K562 (cell line): ENCODE data around the gene ENC1. TPM values are rescaled to one million over a fixed set of nuclear protein-coding genes. Genes with fewer than 3 reads are reported as not detected.
A peak's percentile ranks its signal among the peaks of the same experiment; 100 is the strongest.

Experiments
- ARID1B ChIP-seq: fragments of 450-650 bp; IDR thresholded peaks from 2 replicates; pipeline ENCODE4 v1.6.1; 2016; ENCODE audit warnings: antibody characterized with exemption, mild to moderate bottlenecking, inconsistent platforms
- CBFA2T2 ChIP-seq: fragments of 450-650 bp; conservative IDR thresholded peaks from 2 replicates; pipeline ENCODE4 v1.6.1; 2017; ENCODE audit warnings: mild to moderate bottlenecking
- CCNT2 ChIP-seq: IDR thresholded peaks from 2 replicates; pipeline ENCODE4 v1.6.1; 2011; ENCODE audit warnings: borderline replicate concordance, low read depth, mild to moderate bottlenecking, moderate library complexity, mixed read lengths, low read length; ENCODE audit not compliant: insufficient read length; ENCODE audit errors: extremely low read depth
- CHD1 ChIP-seq: fragments of 200-600 bp; sonication (generic); IDR thresholded peaks from one replicate; pipeline ENCODE4 v1.6.1; 2012; ENCODE audit warnings: mild to moderate bottlenecking, moderate library complexity, low read length, inconsistent platforms
- CHD2 ChIP-seq: IDR thresholded peaks from 2 replicates; pipeline ENCODE4 v1.6.1; 2011; ENCODE audit warnings: low read depth, low read length
- COPS2 ChIP-seq: fragments of 450-650 bp; conservative IDR thresholded peaks from 2 replicates; pipeline ENCODE4 v1.6.1; 2016; ENCODE audit warnings: mild to moderate bottlenecking, moderate library complexity
- CREB1 ChIP-seq, 2 experiments: sonication (generic) in 1 of 2; formaldehyde crosslinking in 1 of 2; IDR thresholded peaks; 2 replicates each; pipeline versions ENCODE4 v1.6.1 to v1.8.0; 2012 to 2022; ENCODE audit warnings: inconsistent platforms in 1 of 2, mild to moderate bottlenecking in 1 of 2, missing genetic modification reagents in 1 of 2, moderate library complexity in 1 of 2
- HCFC1 ChIP-seq: IDR thresholded peaks from 2 replicates; pipeline ENCODE4 v1.6.1; 2012; ENCODE audit warnings: low read depth, low read length, improper control_type of control experiment
- KAT7 ChIP-seq: sonication (generic); formaldehyde crosslinking; IDR thresholded peaks from 2 replicates; pipeline ENCODE4 v1.8.0; 2022; ENCODE audit warnings: missing genetic modification reagents, mild to moderate bottlenecking, borderline replicate concordance
- MAFG ChIP-seq: fragments of 450-650 bp; conservative IDR thresholded peaks from 2 replicates; pipeline ENCODE4 v1.6.1; 2016; ENCODE audit warnings: missing genetic modification characterization, missing compliant biosample characterization
- MEIS2 ChIP-seq: fragments of 450-650 bp; IDR thresholded peaks from 2 replicates; pipeline ENCODE4 v1.6.1; 2014; ENCODE audit warnings: mild to moderate bottlenecking; ENCODE audit not compliant: partially characterized antibody
- NCOA4 ChIP-seq: fragments of 450-650 bp; IDR thresholded peaks from 2 replicates; pipeline ENCODE4 v1.6.1; 2018; ENCODE audit warnings: mild to moderate bottlenecking; ENCODE audit not compliant: partially characterized antibody
- NFE2L1 ChIP-seq: fragments of 450-650 bp; IDR thresholded peaks from 2 replicates; pipeline ENCODE4 v1.6.1; 2016; ENCODE audit warnings: missing genetic modification characterization, low read depth, mild to moderate bottlenecking, missing compliant biosample characterization, moderate library complexity, borderline replicate concordance
- NR1H2 ChIP-seq: sonication (generic); formaldehyde crosslinking; IDR thresholded peaks from 2 replicates; pipeline ENCODE4 v1.4.0; 2020; ENCODE audit warnings: mild to moderate bottlenecking, missing genetic modification reagents
- RBFOX2 ChIP-seq: fragments of 200-400 bp; formaldehyde crosslinking; IDR thresholded peaks from 2 replicates; pipeline ENCODE4 v1.6.1; 2017; ENCODE audit warnings: low read depth, mild to moderate bottlenecking, low read length, moderate library complexity
- RFX1 ChIP-seq: fragments of 450-650 bp; IDR thresholded peaks from 2 replicates; pipeline ENCODE4 v1.6.1; 2016; ENCODE audit warnings: mild to moderate bottlenecking, moderate library complexity
- SIN3A ChIP-seq, 2 experiments: fragments of 150-350 bp in 1 of 2; IDR thresholded peaks; 2 replicates each; pipeline ENCODE4 v1.6.1; 2011 to 2016; ENCODE audit warnings: borderline replicate concordance in 2 of 2, low read depth in 2 of 2, low read length in 2 of 2, mild to moderate bottlenecking in 2 of 2, moderate library complexity in 2 of 2; ENCODE audit not compliant: control insufficient read depth in 1 of 2
- SMARCE1 ChIP-seq: fragments of 450-650 bp; IDR thresholded peaks from 2 replicates; pipeline ENCODE4 v1.7.1; 2016; ENCODE audit warnings: mild to moderate bottlenecking
- TAL1 ChIP-seq: fragments of 450-650 bp; IDR thresholded peaks from 2 replicates; pipeline ENCODE4 v1.6.1; 2016; ENCODE audit warnings: mild to moderate bottlenecking
- TEAD4 ChIP-seq, 2 experiments: sonication (generic) in 1 of 2; formaldehyde crosslinking in 1 of 2; IDR thresholded peaks; 2 replicates each; pipeline versions ENCODE4 v1.6.1 to v1.8.0; 2012 to 2022; ENCODE audit warnings: borderline replicate concordance in 1 of 2, inconsistent platforms in 1 of 2, low read length in 1 of 2, mild to moderate bottlenecking in 1 of 2, missing genetic modification reagents in 1 of 2
- ZC3H4 ChIP-seq: sonication (generic); formaldehyde crosslinking; IDR thresholded peaks from 2 replicates; pipeline ENCODE4 v1.9.0; 2021; ENCODE audit warnings: missing genetic modification reagents, borderline replicate concordance
- ZNF12 ChIP-seq: sonication (generic); formaldehyde crosslinking; IDR thresholded peaks from 2 replicates; pipeline ENCODE4 v1.4.0; 2020; ENCODE audit warnings: mild to moderate bottlenecking, missing genetic modification reagents
- ZNF316 ChIP-seq: fragments of 450-650 bp; IDR thresholded peaks from 2 replicates; pipeline ENCODE4 v1.6.1; 2016
- polyA plus RNA-seq, 8 experiments: library from polyadenylated mRNA; depleted of rRNA in 4 of 8; stranded (reverse) in 5 of 8; unstranded in 3 of 8; fragments of >200 nt; fragmentation: Nextera tagmentation in 2 of 8; fragmentation: Illumina TruSeq in 1 of 8; extraction: Ambion mirVana in 2 of 8; extraction: Trizol in 1 of 8; gene quantifications; 2 replicates each; pipeline versions ENCODE4 v1.2.1 to v1.2.3, GENCODE V29; 2011 to 2014; ENCODE audit warnings: inconsistent platforms in 1 of 8, missing spikeins in 1 of 8
- total RNA-seq, 7 experiments: library from RNA; depleted of rRNA in 6 of 7; stranded (reverse); fragments of >200 nt in 6 of 7; fragmentation: Illumina TruSeq in 2 of 7; extraction: Trizol in 2 of 7; gene quantifications; 2 replicates each; pipeline versions ENCODE4 v1.2.1 to v1.2.3, GENCODE V29; 2011 to 2021; ENCODE audit warnings: low replicate concordance in 1 of 7
- TF ChIP-seq, protein P1 (sequence below): fragments of 450-650 bp; IDR thresholded peaks from 2 replicates; pipeline ENCODE4 v1.6.1; 2016
- TF ChIP-seq, protein P2 (sequence below): fragments of 150-350 bp; IDR thresholded peaks from 2 replicates; pipeline ENCODE4 v1.6.1; 2014; ENCODE audit warnings: low read depth, mild to moderate bottlenecking, low read length, borderline replicate concordance
- TF ChIP-seq, protein P3 (sequence below), 2 experiments: fragments of 450-650 bp in 1 of 2; sonication (generic) in 1 of 2; formaldehyde crosslinking; conservative IDR thresholded peaks; 2 replicates each; pipeline versions ENCODE4 v1.4.0 to v1.8.1; 2020 to 2022; ENCODE audit warnings: mild to moderate bottlenecking in 1 of 2, missing genetic modification reagents in 1 of 2

The ENC1 gene
- total and polyA plus RNA-seq, 9 of the 15 experiments (the other 6 are each of a cell fraction or from before 2014, with no cell fraction given): 0.17 to 3.2 (median 0.97) TPM

DNA sequence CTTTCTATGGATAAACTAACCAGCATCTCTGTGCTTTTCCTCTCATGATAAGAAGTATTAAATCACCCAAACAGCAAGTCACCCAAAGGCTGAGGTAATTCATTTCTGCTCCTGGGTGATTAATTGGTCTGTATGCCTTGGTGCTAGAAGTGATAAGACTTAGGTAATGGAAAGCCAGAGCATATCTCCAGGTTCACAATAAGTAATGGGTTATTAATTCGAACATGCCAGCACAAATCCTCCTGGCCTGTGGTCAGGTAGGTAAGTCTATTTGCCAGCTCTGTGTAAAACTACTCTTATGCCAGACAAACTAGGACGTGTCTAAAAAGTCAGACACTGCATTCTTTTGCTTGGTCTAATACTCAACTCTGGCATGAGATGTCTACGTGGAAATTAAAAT is 11.2 kb upstream of the ENC1 start (continued):
- TF ChIP-seq, protein P1, sequence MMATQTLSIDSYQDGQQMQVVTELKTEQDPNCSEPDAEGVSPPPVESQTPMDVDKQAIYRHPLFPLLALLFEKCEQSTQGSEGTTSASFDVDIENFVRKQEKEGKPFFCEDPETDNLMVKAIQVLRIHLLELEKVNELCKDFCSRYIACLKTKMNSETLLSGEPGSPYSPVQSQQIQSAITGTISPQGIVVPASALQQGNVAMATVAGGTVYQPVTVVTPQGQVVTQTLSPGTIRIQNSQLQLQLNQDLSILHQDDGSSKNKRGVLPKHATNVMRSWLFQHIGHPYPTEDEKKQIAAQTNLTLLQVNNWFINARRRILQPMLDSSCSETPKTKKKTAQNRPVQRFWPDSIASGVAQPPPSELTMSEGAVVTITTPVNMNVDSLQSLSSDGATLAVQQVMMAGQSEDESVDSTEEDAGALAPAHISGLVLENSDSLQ: peak; percentile 51
- TF ChIP-seq CBFA2T2: peak; percentile 64; the same call in 1 of the 2 replicates
- TF ChIP-seq CCNT2: no peak
- peak; percentile 52 for TF ChIP-seq TAL1
- TF ChIP-seq CHD2: no peak
- no peak for TF ChIP-seq SMARCE1
- TF ChIP-seq CHD1: no peak
- TF ChIP-seq MEIS2: peak; percentile 85
- TF ChIP-seq TEAD4 (IDR thresholded peaks at IDR 0.05; ENCODE audit: low read length): peak; percentile 33; the same call in 1 of the 2 replicates
- TF ChIP-seq TEAD4 (CRISPR knock-in tag; IDR thresholded peaks at IDR 0.05; ENCODE audit: borderline replicate concordance): no peak
- no peak for TF ChIP-seq RFX1
- TF ChIP-seq KAT7 (CRISPR knock-in tag): no peak
- no peak for TF ChIP-seq SIN3A (IDR thresholded peaks at IDR 0.05; ENCODE audit: borderline replicate concordance in 2 of 2, control insufficient read depth in 1 of 2, low read depth in 2 of 2, low read length in 2 of 2)
- TF ChIP-seq ZNF12: no peak
- TF ChIP-seq MAFG (tag): peak; percentile 78
- no peak for TF ChIP-seq COPS2
- TF ChIP-seq, protein P2, sequence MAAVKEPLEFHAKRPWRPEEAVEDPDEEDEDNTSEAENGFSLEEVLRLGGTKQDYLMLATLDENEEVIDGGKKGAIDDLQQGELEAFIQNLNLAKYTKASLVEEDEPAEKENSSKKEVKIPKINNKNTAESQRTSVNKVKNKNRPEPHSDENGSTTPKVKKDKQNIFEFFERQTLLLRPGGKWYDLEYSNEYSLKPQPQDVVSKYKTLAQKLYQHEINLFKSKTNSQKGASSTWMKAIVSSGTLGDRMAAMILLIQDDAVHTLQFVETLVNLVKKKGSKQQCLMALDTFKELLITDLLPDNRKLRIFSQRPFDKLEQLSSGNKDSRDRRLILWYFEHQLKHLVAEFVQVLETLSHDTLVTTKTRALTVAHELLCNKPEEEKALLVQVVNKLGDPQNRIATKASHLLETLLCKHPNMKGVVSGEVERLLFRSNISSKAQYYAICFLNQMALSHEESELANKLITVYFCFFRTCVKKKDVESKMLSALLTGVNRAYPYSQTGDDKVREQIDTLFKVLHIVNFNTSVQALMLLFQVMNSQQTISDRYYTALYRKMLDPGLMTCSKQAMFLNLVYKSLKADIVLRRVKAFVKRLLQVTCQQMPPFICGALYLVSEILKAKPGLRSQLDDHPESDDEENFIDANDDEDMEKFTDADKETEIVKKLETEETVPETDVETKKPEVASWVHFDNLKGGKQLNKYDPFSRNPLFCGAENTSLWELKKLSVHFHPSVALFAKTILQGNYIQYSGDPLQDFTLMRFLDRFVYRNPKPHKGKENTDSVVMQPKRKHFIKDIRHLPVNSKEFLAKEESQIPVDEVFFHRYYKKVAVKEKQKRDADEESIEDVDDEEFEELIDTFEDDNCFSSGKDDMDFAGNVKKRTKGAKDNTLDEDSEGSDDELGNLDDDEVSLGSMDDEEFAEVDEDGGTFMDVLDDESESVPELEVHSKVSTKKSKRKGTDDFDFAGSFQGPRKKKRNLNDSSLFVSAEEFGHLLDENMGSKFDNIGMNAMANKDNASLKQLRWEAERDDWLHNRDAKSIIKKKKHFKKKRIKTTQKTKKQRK: no peak
- no peak for TF ChIP-seq HCFC1
- TF ChIP-seq CREB1 (IDR thresholded peaks at IDR 0.05): no peak
- no peak for TF ChIP-seq CREB1 (CRISPR knock-in tag; IDR thresholded peaks at IDR 0.05)
- TF ChIP-seq NFE2L1 (tag): no peak
- TF ChIP-seq ZC3H4: no peak
- no peak for TF ChIP-seq RBFOX2
- 0 out of 2 replicates have a peak, but pooled peaks have one; percentile 3 for TF ChIP-seq ZNF316
- no peak for TF ChIP-seq NCOA4
- no peak for TF ChIP-seq NR1H2 (CRISPR knock-in tag)
- TF ChIP-seq, protein P3, sequence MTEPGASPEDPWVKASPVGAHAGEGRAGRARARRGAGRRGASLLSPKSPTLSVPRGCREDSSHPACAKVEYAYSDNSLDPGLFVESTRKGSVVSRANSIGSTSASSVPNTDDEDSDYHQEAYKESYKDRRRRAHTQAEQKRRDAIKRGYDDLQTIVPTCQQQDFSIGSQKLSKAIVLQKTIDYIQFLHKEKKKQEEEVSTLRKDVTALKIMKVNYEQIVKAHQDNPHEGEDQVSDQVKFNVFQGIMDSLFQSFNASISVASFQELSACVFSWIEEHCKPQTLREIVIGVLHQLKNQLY (CRISPR knock-in tag; conservative IDR thresholded peaks at IDR 0.05): no peak
- peak; percentile 62 for TF ChIP-seq ARID1B
